HG02973 (cell line): Measurements from ENCODE around the gene TIMMDC1.
"Not testable (repeated sequence)": the region's sequence is repeated elsewhere in the genome, so short reads cannot be mapped to it uniquely, and the experiment has no call there.

Experiments used
- ATAC-seq: cut with Tn5 transposase; IDR thresholded peaks from one replicate; pipeline ENCODE4 v1.9.1; 2021; ENCODE audit warnings: moderate library complexity; ENCODE audit not compliant: unreplicated experiment

TIMMDC1 gene

DNA sequence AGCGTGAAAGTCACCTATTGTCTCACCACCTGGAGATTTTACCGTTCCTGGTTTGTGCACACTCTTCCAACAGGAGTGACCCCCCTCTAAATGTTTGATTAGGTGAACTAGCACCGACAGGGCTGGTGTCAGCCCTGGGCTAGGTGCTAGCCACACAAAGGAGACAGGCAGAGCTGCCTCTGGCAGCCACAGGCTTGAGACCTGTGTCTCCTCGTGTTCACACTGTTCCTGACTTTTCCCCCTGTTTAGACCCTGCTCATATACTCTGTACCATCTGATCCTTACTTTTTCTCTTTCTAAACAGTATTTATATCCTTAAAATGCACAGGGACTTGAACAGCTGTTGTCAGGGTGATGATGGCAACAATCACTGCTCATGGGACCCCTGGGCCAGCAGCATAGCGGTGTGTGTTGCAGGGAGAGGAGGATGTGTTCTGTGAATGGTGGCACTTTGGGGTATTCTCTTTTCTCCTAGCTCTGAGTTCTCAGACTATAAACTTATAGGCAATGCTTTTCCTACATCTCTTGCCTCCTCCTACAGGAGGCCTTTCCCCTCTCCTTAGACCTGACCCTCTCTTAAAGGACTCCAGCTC lies 55.6 kb downstream of the TIMMDC1 start:
- ATAC-seq, result no peak

DNA sequence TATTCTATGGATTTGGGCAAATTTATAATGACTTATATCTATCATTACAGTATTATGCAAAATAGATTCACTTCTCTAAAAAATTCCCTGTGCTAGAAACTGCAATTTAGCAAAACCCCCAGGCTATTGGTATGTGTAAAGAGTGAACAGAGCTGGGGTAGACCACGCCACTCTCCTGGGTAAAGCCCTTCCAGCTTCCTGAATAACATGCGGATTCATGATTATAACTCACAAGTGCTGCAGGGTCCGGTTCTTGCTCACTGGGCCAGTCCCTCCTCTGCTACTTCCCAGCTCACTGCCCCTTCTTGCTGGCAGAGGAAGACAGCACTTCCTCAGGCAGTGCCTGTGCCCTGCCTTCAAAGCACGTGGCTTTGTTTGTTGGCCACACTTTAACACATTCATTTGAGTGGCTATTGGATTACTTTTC lies 57.0 kb downstream of the TIMMDC1 start:
- ATAC-seq, result no peak

DNA sequence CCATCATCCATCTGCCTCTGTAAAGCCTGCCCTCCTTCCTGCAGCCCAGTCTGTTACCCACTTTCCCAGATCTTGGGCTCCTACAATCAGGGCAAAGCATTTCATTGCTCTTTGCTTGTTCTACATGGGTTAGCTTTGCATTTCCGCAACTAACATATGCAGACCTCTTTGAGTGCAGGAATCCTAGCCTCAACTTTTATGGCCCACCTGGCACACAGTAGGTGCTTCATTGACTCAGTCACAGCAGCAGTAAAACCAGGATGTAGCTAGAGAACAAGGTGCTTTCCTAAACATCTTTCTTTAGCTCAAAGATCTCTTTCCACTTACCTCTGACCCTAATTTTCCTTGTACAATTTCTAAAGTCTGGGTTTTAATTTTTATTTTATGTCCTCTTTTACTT lies 57.6 kb downstream of the TIMMDC1 start:
- ATAC-seq, result no peak

DNA sequence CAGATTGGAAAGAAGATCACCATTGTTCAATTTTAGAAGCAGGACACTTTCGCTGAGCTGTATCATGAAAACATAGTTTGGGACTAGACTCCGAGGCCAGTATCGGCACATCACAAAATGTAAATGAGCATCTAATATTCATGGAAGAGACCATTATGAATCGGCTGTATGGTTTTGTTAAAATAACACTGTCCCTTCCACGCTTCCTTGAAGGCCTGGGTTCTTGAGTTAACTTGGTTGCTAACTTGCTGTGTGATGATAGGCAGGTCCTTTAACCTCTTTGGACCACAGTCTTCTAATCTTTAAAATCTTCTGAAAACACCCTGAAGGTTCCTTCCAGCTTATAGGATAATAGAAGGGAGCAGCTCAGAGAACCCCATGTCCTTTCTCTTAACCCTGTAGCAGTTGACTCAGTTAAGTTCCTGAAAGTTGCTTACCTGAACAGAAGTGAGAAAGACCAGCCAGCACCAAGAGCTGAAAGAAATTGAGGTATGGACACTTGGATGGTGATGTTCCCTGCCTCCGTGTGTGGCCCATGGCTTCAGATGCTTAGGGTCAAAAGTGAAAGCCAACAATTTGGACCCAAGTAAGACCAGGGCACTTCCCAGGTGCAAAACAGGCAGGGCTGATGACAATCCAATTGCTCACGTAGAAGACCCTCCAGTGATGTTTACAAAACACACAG lies 59.0 kb downstream of the TIMMDC1 start:
- ATAC-seq, result no peak

- no peak for ATAC-seq
These were observed 59.5 kb downstream of the TIMMDC1 start for GRCh38 chr3:119557877-119558269.

DNA sequence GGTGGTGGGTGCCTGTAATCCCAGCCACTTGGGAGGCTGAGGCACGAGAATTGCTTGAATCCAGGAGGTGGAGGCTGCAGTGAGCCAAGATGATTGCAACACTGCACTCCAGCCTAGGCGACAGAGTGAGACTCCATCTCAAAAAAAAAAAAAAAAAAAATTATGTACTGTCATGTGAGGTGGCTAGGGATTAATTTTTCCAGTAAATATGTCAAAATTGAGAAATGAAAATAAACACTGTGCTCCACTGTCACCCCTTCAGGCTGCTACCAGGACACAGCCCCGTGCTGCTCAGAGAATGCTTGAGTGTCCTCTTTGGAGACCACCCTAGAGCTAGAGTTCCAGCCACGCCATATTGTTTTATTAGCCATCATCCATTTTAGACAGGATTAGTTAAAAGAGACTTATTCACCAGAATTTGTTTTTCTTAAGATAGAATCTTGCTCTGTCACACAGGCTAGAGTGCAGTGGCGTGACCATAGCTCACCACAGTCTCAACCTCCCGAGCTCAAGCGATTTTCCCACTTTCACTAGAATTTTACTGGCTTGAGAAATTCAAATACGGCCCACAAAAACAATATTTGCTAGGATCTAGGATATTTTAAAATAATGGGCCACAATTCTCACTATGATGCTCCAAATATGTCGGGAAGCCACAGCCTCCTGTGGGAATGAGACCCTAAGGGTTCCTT lies 60.4 kb downstream of the TIMMDC1 start:
- no peak for ATAC-seq

GRCh38 chr3:119559441-119559963 lies 61.2 kb downstream of the TIMMDC1 start, which contains the start of gene CD80:
Gene CD80 (minus strand): TSS chr3:119559614. CDS start chr3:119557728, 1,886 bp downstream.
- peak; percentile 49 for ATAC-seq

- no peak for ATAC-seq
These were observed 61.8 kb downstream of the TIMMDC1 start for GRCh38 chr3:119560160-119560559.

GRCh38 chr3:119562307-119562961 lies 64.1 kb downstream of the TIMMDC1 start:
- ATAC-seq, result peak; percentile 75

DNA sequence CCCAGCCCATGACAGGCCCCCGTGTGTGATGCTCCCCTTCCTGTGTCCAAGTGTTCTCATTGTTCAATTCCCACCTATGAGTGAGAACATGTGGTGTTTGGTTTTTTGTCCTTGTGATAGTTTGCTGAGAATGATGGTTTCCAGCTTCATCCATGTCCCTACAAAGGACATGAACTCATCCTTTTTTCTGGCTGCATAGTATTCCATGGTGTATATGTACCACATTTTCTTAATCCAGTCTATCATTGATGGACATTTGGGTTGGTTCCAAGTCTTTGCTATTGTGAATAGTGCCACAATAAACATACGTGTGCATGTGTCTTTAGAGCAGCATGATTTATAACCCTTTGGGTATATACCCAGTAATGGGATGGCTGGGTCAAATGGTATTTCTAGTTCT lies 65.0 kb downstream of the TIMMDC1 start:
- not testable (repeated sequence) for ATAC-seq

DNA sequence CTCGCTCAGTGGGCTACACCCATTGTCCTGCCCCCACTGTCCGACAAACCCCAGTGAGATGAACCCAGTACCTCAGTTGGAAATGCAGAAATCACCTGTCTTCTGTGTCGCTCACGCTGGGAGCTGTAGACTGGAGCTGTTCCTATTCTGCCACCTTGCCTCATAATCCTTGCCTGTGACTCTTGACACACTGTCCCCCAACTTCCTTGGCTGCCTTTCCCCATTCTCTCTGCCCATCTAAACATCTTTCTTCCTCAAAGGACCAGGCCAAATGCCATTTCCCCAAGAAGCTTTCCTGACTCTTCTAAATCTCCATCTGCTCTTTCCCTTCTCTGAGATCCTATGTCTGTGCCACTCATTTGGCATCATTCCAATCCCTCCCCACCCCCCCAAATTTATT lies 70.8 kb downstream of the TIMMDC1 start:
- no peak for ATAC-seq

GRCh38 chr3:119570229-119570628 lies 71.9 kb downstream of the TIMMDC1 start:
- ATAC-seq, result peak; percentile 56

- ATAC-seq, result no peak
These were observed 72.9 kb downstream of the TIMMDC1 start for GRCh38 chr3:119571230-119571629.

DNA sequence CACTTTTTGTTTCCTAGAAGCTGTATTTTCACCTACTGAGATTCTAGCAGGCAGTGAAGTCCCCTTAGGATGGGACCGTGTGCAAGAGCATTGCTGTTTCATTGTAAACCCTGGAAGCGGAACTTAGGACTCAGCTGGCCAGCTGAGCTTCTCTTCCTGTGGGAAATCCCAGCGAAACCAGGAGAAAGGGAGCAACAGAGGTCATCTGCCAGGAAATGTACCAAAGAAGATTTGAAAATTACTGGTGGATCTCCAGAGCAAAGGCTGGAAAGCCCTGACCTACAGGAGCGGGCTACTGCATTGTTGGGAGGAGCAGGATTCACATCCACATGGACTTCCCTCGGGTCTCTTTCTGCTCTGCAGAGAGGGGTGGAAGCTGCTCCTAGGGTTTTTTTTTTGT lies 73.3 kb downstream of the TIMMDC1 start:
- ATAC-seq, result no peak
